K562 (cell line): ENCODE results near the gene NRXN3.

ENCODE experiments used
- FOXA1 ChIP-seq: fragments of 450-650 bp; IDR thresholded peaks from 2 replicates; pipeline ENCODE4 v1.6.1; 2016; ENCODE audit warnings: mild to moderate bottlenecking, borderline replicate concordance
- TF ChIP-seq, protein P1 (sequence below), 3 experiments: IDR thresholded peaks in 2 of 3; conservative IDR thresholded peaks in 1 of 3; 2 replicates each; pipeline ENCODE4 v1.5.1; 2011 to 2012; ENCODE audit warnings: low read length in 3 of 3, mild to moderate bottlenecking in 3 of 3, control low read depth in 2 of 3, improper control_type of control experiment in 1 of 3, inconsistent platforms in 1 of 3, low read depth in 1 of 3, mixed read lengths in 1 of 3, moderate library complexity in 1 of 3; ENCODE audit not compliant: insufficient read depth in 2 of 3

DNA sequence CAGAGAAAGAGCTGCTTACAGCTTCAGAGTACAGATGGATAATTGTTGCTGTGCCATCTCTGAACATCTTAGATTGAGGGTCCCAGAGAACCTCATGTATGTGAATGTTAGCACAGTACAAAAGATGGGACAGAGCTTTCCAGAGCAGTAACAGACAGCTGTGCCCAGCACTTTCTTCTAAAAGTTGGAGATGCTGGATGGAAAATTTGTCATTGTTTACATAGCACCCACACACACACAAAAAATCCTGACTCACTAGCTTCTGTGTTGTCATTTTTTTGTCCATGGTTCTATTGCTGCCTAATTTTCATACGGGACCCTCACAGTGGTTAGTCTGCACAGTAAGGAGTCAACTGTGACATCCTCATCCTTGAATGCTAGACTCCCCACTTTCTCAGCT lies 1666.4 kb downstream of the NRXN3 start:
- TF ChIP-seq FOXA1: no peak
- TF ChIP-seq, protein P1, sequence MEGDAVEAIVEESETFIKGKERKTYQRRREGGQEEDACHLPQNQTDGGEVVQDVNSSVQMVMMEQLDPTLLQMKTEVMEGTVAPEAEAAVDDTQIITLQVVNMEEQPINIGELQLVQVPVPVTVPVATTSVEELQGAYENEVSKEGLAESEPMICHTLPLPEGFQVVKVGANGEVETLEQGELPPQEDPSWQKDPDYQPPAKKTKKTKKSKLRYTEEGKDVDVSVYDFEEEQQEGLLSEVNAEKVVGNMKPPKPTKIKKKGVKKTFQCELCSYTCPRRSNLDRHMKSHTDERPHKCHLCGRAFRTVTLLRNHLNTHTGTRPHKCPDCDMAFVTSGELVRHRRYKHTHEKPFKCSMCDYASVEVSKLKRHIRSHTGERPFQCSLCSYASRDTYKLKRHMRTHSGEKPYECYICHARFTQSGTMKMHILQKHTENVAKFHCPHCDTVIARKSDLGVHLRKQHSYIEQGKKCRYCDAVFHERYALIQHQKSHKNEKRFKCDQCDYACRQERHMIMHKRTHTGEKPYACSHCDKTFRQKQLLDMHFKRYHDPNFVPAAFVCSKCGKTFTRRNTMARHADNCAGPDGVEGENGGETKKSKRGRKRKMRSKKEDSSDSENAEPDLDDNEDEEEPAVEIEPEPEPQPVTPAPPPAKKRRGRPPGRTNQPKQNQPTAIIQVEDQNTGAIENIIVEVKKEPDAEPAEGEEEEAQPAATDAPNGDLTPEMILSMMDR (IDR thresholded peaks at IDR 0.05 in 2 of 3, conservative IDR thresholded peaks at IDR 0.05 in 1 of 3; ENCODE audit: insufficient read depth in 2 of 3, low read depth in 1 of 3, low read length in 3 of 3): no peak
